Measurements from ENCODE around the gene SPECC1.
"Not testable (repeated sequence)": the region's sequence is repeated elsewhere in the genome, so short reads cannot be mapped to it uniquely, and the experiment has no call there.

The SPECC1 gene

DNA sequence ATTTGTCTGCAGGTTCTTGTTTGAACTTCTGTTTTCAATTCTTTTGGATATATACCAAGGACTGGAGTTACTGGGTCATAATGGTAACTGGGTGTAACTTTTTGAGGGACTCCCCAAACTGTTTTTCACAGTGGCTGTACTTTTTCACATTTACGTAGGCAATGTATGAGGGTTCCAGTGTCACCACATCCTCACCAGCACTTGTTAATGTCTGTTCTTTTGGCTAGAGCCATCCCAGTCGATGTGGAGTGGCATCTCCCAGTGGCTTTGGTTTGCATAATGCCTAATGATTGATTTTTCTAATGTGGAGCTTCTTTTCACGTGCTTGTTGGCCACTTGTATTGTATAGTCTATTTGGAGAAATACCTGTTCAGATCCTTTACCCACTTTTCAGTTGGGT, 59.3 kb downstream of the SPECC1 start:
- DNase-seq (ENCODE audit: low spot score), result no peak

DNA sequence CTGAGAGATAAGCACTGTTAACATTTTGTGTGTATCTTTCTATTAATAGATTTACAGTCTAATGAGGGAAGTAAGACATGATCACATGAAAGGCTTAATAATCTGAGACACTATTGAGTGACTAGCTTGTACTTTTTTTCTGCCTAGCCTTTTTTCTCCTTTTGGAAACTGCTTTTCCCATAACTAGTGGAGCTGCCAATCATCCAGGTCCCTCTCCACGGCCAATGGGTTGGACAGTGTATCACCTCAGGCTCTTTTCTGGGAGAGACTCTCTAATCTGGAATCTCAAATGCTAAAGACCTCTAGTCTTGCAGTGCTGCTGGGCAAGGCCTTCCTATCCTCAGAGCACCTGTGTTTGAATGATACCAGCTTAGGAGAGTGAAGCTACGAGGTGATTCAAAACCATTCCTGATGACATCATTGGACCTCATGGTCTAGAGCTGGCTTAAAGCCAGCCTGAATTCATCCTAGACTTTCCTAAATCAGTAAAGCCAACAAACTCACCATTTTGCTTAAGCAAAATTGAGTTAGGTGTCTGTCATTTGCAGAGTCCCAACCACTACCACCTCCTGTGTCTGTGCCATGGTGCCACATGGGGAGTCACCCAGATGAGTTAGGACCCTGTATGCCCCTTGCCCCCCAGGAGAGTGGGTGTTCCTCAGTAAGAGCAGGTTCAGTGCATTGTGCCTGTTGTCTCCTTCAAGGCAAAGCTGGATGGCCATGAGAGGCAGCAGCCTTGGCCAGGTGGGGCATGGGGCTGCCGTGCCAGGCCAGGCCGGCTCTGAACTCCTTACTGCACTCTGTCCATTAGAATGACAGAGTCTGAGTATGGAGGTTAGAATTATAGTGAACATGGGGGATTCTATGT, 62.9 kb downstream of the SPECC1 start:
- no peak for DNase-seq (ENCODE audit: low spot score)

GRCh38 chr17:20072692-20072992, 63.5 kb downstream of the SPECC1 start:
- no peak for DNase-seq (ENCODE audit: low spot score)

GRCh38 chr17:20073055-20073979, 64.2 kb downstream of the SPECC1 start:
- no peak for DNase-seq (ENCODE audit: low spot score)

DNA sequence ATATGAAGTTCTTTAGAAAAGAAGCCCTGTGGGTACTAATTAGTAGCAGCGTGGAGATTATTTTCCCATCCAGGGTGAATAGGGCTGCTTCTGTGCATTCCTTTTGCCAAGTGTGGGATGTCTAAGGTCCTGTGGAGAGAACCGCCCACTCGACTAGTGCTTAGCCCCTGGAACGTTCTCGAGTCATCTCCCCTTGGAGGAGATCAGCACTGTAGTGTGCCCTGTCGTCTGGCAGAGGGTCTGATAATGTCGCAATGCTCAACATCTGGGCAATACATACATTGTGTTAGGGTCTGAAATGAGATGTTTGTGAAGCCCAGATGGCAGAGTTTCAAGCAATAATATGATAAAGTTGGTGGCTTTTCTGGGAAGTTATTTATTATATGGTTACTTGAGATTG, 64.8 kb downstream of the SPECC1 start:
- DNase-seq (ENCODE audit: low spot score), result no peak

DNA sequence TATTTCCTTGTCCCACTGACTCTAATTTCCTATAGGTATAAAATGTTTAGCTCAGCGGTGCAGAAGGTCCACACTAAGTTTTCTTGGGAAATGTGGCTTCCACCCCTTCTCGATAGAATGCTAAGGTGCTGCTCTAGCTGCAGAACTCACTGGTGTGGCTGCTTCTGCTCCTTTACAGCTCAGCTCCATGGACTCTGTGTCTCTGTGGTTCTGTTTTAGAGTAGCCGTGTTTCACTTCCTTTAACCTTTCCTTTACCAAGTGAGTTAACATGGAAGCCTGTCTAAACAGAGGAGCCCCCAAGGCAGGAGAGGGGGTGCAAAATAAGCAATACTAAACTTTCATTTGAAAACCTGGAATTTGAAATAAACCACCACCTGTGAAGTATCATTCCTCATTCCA, 65.3 kb downstream of the SPECC1 start:
- DNase-seq (ENCODE audit: low spot score), result no peak

DNA sequence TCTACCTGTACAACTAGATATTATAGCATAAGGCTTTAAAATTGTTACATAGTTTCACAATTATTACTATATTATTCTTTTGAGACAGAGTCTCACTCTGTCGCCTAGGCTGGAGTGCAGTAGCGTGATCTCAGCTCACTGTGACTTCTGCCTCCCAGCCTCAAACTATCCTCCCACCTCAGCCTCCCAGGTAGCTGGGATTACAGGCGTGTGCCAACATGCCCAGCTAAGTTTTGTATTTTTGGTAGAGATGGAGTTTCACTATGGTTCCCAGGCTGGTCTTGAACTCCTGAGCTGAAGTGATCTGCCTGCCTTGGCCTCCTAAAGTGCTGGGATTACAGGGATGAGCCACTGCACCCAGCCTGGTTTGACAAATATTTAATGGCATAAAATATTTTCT, 67.0 kb downstream of the SPECC1 start:
- not testable (repeated sequence) for DNase-seq (ENCODE audit: low spot score)

DNA sequence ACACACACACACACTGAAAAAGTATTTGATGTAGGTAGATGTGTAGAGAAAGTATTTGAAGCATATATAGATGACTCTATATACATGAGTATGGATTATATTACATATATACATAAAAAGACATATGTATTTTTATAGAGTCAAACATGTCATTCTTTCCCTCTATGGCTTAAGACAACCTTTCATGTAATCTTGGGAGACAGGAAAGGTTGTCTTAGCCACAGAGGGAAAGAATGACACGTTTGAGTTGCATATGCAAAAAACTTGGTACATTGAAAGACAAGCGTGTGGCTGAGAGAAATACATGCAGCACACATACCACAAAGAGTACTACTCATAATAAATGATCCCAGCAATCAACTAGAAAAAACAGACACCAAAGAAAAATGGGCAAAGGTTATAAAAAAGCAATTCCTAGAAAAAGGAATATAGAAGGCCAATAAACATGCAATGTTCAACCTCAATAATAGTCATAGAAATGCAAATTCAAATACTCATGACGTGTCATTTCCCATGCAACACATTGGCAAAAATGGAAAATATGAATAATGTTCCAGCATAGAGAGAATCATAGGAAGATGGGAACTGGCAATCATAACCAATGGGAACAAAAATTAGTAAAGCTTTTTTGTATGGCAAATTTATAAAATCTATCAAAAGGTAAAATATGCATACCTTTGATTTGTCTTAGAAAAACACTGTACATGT, 69.0 kb downstream of the SPECC1 start:
- no peak for DNase-seq (ENCODE audit: low spot score)

- DNase-seq (ENCODE audit: low spot score), result no peak
Measured at GRCh38 chr17:20080513-20080912, 71.4 kb downstream of the SPECC1 start.

GRCh38 chr17:20083156-20083859, 74.1 kb downstream of the SPECC1 start:
- no peak for DNase-seq (ENCODE audit: low spot score)

- DNase-seq (ENCODE audit: low spot score), result peak; percentile 49
Measured at GRCh38 chr17:20084621-20085282, 75.6 kb downstream of the SPECC1 start.

DNA sequence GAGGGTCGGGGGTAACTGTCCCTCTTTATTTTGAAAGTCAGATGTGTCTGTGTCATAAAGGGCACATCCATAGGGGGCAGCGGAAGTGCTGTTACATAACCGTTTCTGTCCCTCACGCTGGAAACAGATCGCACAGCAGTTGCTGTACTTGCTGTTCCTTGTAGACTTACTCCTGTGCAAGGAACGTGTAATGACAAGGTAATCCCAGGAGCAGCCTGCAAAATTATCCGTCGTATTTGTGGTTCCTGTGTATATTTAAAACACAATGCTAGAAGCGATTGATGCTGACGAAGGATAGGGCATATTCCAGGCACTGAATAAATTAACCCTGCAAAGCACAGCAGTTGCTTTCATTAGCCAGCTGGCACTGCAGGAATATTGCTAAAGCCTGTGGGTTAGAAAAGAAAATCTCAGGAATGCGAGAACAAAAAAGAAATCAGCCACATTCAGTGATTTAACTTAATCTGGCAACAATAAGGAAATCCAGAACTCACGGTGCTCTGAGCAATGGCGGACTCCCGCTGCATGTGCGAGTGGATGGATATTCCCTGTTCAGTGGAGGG, 76.2 kb downstream of the SPECC1 start:
- DNase-seq (ENCODE audit: low spot score), result no peak

DNA sequence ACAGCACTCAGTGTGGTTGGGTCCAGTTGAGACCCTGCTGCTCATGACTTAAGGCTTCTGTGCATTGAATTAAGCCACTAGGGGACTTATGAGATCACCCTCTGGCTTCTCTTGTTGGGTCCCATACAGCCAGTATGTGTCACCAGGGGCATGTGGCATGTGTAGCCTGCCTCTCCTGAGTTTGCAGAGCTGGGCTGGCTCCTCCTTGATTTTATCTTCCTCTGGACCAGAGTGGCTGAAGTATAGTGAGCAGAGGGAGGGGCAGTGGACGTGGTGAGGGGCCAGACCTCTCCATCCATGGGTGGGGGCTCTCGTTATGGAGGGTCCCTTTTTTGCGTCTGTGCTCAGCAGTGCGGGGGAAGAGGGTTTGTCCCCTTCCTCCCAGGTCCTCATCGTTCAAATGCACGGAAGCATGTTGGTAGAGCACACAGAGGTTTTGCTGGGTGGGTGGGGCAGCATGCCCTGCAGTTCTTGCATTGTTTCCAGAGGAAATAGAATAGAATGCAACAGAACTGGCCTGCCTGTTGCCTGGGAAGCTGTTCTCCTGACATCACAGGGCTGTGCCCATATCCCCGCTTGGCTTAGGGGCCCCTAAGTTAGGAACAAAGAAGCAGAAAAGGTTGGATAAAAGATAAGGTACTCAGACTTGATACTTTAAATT, 77.4 kb downstream of the SPECC1 start:
- DNase-seq (ENCODE audit: low spot score), result no peak

DNA sequence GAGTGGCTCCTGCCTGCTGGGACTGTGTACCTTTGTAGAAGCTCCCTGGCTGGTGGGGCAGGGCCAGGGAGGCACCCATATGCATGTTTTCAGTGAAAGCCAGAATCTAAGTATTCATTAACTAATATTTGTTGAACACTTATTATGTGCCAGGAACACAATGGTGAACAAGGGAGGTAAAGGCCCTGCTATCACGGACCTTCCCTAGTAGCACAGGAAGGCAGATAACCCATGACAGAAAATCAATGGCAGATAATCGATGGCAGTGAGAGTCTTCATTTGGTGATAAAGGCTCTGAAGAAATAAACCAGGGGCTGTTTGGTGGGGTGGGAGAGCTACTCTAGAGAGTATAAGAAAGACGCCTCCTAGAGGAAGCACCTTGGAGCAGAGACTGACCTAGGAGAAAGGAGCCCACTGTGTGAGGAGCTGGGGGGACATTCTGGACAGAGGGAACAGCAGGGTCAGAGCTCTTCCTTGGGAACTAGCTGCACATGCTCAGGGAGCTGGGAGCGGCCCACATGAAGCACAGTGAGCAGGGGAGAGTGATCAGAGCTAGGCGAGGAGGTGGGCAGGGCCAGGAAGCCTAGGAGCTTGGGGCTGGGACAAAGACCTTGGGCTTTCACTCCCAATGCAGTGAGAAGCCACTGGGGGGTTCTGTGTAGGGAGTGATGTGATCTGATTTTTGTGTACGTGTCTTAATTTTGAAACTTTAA, 78.5 kb downstream of the SPECC1 start:
- DNase-seq (ENCODE audit: low spot score), result no peak

DNA sequence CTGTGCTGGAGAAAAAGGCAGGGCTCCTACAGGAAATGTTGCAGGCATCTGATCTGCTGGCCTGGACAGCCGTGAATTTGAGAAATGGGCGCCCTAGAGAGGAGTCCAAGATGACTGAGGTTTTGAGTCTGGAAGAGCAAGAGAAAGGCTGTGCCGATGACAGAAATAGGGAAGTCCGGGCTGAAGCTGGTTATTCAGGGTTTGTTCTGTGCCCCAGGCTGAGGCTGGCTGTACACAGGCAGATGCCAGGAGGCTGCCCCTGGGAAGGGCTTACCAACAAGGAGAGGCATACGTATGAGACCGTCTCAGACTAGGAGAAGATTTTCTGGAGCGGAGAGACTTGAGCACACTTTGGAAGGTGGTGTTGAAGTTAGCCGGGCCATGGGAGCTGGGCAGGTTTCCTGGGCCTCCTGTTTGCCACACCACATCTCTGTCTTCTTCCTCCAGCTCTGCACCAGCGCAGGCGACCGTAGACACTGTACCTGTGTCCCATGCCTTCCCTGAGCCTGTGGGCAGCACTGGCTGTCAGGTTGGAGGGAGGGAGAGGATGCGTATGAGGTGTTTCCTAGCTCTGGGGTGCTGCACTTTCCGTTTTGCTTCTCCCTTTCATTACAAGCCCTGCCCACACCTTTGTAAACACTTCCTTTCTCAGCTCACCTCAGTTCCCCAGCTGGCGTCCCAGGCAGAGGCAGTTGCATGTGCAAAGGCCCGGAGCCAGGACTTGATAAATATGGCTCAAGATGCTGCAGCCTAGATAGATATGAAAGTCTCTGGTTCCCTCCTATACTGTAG, 80.8 kb downstream of the SPECC1 start:
- no peak for DNase-seq (ENCODE audit: low spot score)

DNA sequence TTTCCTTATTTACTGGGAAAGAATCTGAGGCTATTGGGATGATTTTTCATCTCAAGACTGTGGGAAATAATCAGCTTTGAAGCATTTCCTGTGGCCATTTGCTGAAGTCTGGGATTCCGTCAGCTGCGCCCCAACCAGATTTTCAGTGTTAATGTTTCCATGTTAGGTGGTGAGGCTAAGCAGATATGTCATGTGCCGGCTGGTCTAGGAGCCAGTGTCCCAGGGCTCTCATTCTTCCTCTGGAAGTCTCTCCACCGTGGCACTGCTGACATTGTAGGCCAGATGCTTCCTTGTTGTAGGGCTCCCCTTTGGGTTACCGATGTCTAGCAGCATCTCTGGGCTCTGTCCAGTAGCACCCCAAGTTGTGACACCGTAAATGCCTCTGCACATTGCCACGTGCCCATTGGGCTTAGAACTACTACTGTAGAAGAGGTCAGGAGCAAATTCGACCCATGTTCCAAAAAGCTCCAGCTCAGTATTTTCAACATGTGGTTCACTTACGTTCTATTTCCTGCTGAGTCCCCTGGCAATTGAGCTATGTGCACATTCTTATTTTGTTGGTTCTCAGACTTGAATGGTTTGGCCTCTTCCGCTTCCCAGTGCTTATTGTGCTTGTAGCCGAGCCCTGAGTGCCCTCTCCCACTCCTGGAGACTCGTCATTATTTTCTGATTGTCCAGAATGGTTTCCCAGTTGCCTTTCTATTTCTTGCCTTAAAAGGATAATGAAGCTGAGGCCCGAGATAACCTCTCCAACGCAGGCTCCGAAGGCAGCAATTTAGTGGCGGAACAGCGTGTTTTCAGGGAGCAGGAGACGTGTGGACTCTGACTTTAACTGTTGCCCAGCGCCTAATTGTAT, 82.2 kb downstream of the SPECC1 start:
- DNase-seq (ENCODE audit: low spot score), result no peak

DNA sequence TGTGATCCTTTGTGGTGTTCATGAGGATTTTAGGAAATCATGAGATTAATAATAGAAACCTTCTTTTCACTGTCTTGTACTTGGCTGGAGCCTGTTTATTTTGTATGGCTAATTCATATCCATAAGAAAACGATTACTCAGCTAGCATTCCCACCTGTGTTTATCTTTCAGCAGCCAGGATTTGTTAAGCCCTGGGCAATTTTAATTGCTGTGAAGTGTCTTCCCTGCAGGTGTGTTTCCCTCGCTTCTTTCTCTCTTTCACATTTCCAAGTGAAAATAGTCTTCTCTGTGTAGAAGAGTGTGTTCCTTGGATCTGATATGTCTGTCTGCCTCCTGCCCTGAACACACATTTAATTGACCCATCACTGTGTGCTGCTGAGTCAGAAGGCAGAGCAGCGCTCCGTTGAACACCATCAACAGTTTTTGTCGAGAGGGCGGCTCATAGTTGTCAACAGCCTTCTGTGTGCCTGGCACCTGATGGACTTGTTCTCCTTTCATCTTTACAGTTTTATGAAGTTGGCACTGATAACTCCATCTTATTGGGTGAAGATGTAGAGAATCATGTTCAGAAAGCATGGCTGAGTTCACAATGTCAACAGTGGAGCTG, 83.2 kb downstream of the SPECC1 start:
- DNase-seq (ENCODE audit: low spot score), result no peak

All from ecto neural progenitor cell (in vitro differentiated cells).